K562 (cell line): Measurements from ENCODE around the gene HDGFL2. TPM values are rescaled to one million over a fixed set of nuclear protein-coding genes. Genes with fewer than 3 reads are reported as not detected.

Experiments
- ATF3 ChIP-seq, 2 experiments: fragments of 450-650 bp in 1 of 2; sonication (generic) in 1 of 2; formaldehyde crosslinking in 1 of 2; IDR thresholded peaks in 1 of 2; conservative IDR thresholded peaks in 1 of 2; 2 replicates each; pipeline versions ENCODE4 v1.6.1 to v1.8.1; 2016 to 2023; ENCODE audit warnings: mild to moderate bottlenecking in 2 of 2, moderate library complexity in 2 of 2, inconsistent platforms in 1 of 2, missing genetic modification reagents in 1 of 2
- E2F3 ChIP-seq: fragments of 250-450 bp; sonication (Bioruptor Pico); IDR thresholded peaks from 2 replicates; pipeline ENCODE4 v1.4.0; 2020; ENCODE audit warnings: mild to moderate bottlenecking
- HMG20A ChIP-seq: fragments of 450-650 bp; formaldehyde crosslinking; conservative IDR thresholded peaks from 2 replicates; pipeline ENCODE4 v1.4.0; 2020; ENCODE audit warnings: mild to moderate bottlenecking, mixed read lengths
- NR3C1 ChIP-seq: sonication (generic); formaldehyde crosslinking; IDR thresholded peaks from 2 replicates; pipeline ENCODE4 v1.8.1; 2022; ENCODE audit warnings: missing genetic modification reagents
- POLR2G ChIP-seq: fragments of 200-400 bp; formaldehyde crosslinking; IDR thresholded peaks from 2 replicates; pipeline ENCODE4 v1.6.1; 2017; ENCODE audit warnings: low read depth, mild to moderate bottlenecking, antibody characterized with exemption, low read length, moderate library complexity
- SP2 ChIP-seq: IDR thresholded peaks from 2 replicates; pipeline ENCODE4 v1.6.1; 2011; ENCODE audit warnings: mild to moderate bottlenecking, low read depth, low read length, moderate library complexity; ENCODE audit not compliant: poor library complexity, severe bottlenecking; ENCODE audit errors: extremely low read depth
- SPI1 ChIP-seq: IDR thresholded peaks from 2 replicates; pipeline ENCODE4 v1.6.1; 2011; ENCODE audit warnings: low read depth, low read length, control low read depth, borderline replicate concordance
- TAL1 ChIP-seq: fragments of 450-650 bp; IDR thresholded peaks from 2 replicates; pipeline ENCODE4 v1.6.1; 2016; ENCODE audit warnings: mild to moderate bottlenecking
- ZBTB33 ChIP-seq: sonication (generic); formaldehyde crosslinking; IDR thresholded peaks from 2 replicates; pipeline ENCODE4 v1.8.1; 2023; ENCODE audit warnings: mild to moderate bottlenecking, missing genetic modification reagents
- ZKSCAN1 ChIP-seq: fragments of 150-350 bp; IDR thresholded peaks from 2 replicates; pipeline ENCODE4 v1.6.1; 2016; ENCODE audit warnings: low read depth, low read length
- ZNF133 ChIP-seq: fragments of 250-450 bp; sonication (Bioruptor Pico); IDR thresholded peaks from 2 replicates; pipeline ENCODE4 v1.4.0; 2020; ENCODE audit warnings: mild to moderate bottlenecking
- ZNF354B ChIP-seq: fragments of 250-450 bp; sonication (Bioruptor Pico); IDR thresholded peaks from 2 replicates; pipeline ENCODE4 v1.4.0; 2020
- polyA plus RNA-seq, 8 experiments: library from polyadenylated mRNA; depleted of rRNA in 4 of 8; stranded (reverse) in 5 of 8; unstranded in 3 of 8; fragments of >200 nt; fragmentation: Nextera tagmentation in 2 of 8; fragmentation: Illumina TruSeq in 1 of 8; extraction: Ambion mirVana in 2 of 8; extraction: Trizol in 1 of 8; gene quantifications; 2 replicates each; pipeline versions ENCODE4 v1.2.1 to v1.2.3, GENCODE V29; 2011 to 2014; ENCODE audit warnings: inconsistent platforms in 1 of 8, missing spikeins in 1 of 8
- total RNA-seq, 7 experiments: library from RNA; depleted of rRNA in 6 of 7; stranded (reverse); fragments of >200 nt in 6 of 7; fragmentation: Illumina TruSeq in 2 of 7; extraction: Trizol in 2 of 7; gene quantifications; 2 replicates each; pipeline versions ENCODE4 v1.2.1 to v1.2.3, GENCODE V29; 2011 to 2021; ENCODE audit warnings: low replicate concordance in 1 of 7

The HDGFL2 gene
- total and polyA plus RNA-seq, 9 of the 15 experiments (the other 6 are each of a cell fraction or from before 2014, with no cell fraction given): 0.13 to 61.7 (median 16.0) TPM

DNA sequence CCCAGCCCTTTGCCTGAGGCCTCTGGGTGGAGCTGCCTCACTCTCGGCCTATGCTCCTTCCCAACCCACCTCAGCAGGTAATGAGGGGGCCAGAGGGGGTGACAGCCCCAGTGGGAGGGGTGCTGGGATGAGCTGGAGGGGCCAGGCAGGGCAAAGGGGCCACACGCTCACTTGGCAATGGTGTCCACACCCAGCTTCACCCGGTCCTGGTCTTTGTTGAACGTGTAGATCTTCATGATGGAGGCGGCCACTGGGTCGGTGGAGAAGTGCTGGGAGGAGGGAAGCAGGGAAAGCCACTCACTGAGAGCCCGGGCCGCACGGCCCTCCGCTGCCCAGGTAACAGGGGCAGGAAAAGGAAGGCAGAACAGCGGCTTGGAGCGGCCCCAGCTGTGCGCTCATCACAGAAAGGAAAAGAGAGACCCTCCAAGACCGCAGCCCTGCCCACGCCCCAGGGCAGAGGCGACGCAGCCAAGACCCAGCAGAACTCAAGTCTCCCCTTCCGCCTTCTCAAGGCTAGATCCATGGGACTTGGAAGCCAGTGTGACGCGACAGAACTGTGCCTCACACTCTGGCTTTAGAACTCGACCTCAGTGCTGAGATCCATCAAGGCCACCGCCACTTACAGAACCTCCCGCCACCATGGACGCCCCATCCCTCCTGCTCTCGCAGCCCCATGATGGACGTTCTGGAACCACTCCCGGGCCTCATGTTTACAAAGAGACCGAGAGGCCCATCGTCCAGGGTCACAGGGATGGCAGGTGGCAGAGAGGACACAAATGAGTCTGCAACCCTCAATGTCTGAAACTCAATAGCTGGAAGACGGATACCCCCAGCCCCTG lies 23.7 kb upstream of the HDGFL2 start (continued):
- peak; percentile 13; the same call in 1 of the 2 replicates for TF ChIP-seq ZBTB33 (CRISPR knock-in tag)
- TF ChIP-seq SPI1: no peak
- TF ChIP-seq ZNF354B (CRISPR knock-in tag): no peak
- TF ChIP-seq TAL1: no peak
- no peak for TF ChIP-seq ZKSCAN1
- no peak for TF ChIP-seq ATF3 (IDR thresholded peaks at IDR 0.05)
- TF ChIP-seq ATF3 (CRISPR knock-in tag; conservative IDR thresholded peaks at IDR 0.05): no peak
- no peak for TF ChIP-seq NR3C1 (CRISPR knock-in tag)
- no peak for TF ChIP-seq E2F3 (CRISPR knock-in tag)
- no peak for TF ChIP-seq SP2
- peak; percentile 67; the same call in 1 of the 2 replicates for TF ChIP-seq POLR2G
- TF ChIP-seq ZNF133: no peak
- no peak for TF ChIP-seq HMG20A (CRISPR knock-in tag)
